PC-9 (cell line): ENCODE results near the gene CACNG7. TPM values are rescaled to one million over a fixed set of nuclear protein-coding genes. Genes with fewer than 3 reads are reported as not detected.

Source experiments
- BruUV-seq: library from RNA; stranded (reverse); fragments of 400-500 nt; replicated peaks from 2 replicates; lab custom pipeline; 2021; lab: Mats Ljungman, UMichigan
- CTCF ChIA-PET: fragments of 300-600 bp; sonication (Branson Sonifier 250); formaldehyde crosslinking; loops from one replicate; lab custom pipeline; 2022; ENCODE audit warnings: antibody characterized with exemption; lab: Charles Lee
- POLR2A ChIA-PET: fragments of 300-600 bp; sonication (Branson Sonifier 250); formaldehyde crosslinking; loops from one replicate; lab custom pipeline; 2022; ENCODE audit warnings: antibody characterized with exemption; ENCODE audit not compliant: unreplicated experiment; lab: Charles Lee
- DNase-seq, 2 experiments: peaks; one replicate each; pipeline versions ENCODE4 v3.0.0 to v3.0.0-alpha.2; 2015 to 2022; ENCODE audit warnings: mixed read lengths in 1 of 2
- H2AFZ ChIP-seq: fragments of 200-600 bp; sonication (generic); 2 replicates; pipeline ENCODE4 v1.8.1; 2017; ENCODE audit warnings: antibody characterized with exemption
- H3F3A ChIP-seq: fragments of 200-600 bp; sonication (generic); 2 replicates; pipeline ENCODE4 v1.8.1; 2017; ENCODE audit warnings: antibody characterized with exemption, mild to moderate bottlenecking, low read depth; ENCODE audit not compliant: insufficient read depth
- H3K27ac ChIP-seq: fragments of 200-600 bp; sonication (generic); 2 replicates; pipeline ENCODE4 v1.6.1; 2016; ENCODE audit warnings: mixed run types
- H3K27me3 ChIP-seq: fragments of 200-600 bp; sonication (generic); 2 replicates; pipeline ENCODE4 v1.6.1; 2016; ENCODE audit warnings: low read depth, mixed run types; ENCODE audit not compliant: insufficient read depth
- H3K36me3 ChIP-seq: fragments of 200-600 bp; sonication (generic); 2 replicates; pipeline ENCODE4 v1.6.1; 2016; ENCODE audit warnings: low read depth, mixed run types
- H3K4me1 ChIP-seq: fragments of 200-600 bp; sonication (generic); replicated peaks from 2 replicates; pipeline ENCODE4 v1.6.1; 2016; ENCODE audit warnings: mixed run types; ENCODE audit not compliant: insufficient read depth
- H3K4me2 ChIP-seq: fragments of 200-600 bp; sonication (generic); 2 replicates; pipeline ENCODE4 v1.6.1; 2017; ENCODE audit warnings: mixed run types
- H3K4me3 ChIP-seq: fragments of 200-600 bp; sonication (generic); 2 replicates; pipeline ENCODE4 v1.6.1; 2016; ENCODE audit warnings: mixed run types
- H3K79me2 ChIP-seq: fragments of 200-600 bp; sonication (generic); 2 replicates; pipeline ENCODE4 v1.6.1; 2017; ENCODE audit warnings: low read depth, mixed run types
- H3K9me2 ChIP-seq: fragments of 200-600 bp; sonication (generic); 2 replicates; pipeline ENCODE4 v1.8.1; 2017; ENCODE audit warnings: mild to moderate bottlenecking; ENCODE audit not compliant: insufficient read depth
- H3K9me3 ChIP-seq: fragments of 200-600 bp; sonication (generic); 2 replicates; pipeline ENCODE4 v1.8.1; 2016; ENCODE audit warnings: low read depth; ENCODE audit not compliant: insufficient read depth
- H4K20me1 ChIP-seq: fragments of 200-600 bp; sonication (generic); 2 replicates; pipeline ENCODE4 v1.8.1; 2017; ENCODE audit not compliant: insufficient read depth
- EZH2 ChIP-seq: fragments of 200-600 bp; sonication (generic); IDR thresholded peaks from 2 replicates; pipeline ENCODE4 v1.8.0; 2017; ENCODE audit warnings: antibody characterized with exemption, low read depth
- intact Hi-C: fragments of 100-400 bp; cut with micrococcal nuclease; formaldehyde crosslinking; loops from one replicate; pipeline ENCODE4 v1.10.0; 2022; ENCODE audit not compliant: unreplicated experiment
- total RNA-seq: library from RNA; stranded (reverse); gene quantifications from 2 replicates; pipeline ENCODE4 v1.2.3, GENCODE V29; 2021
- TF ChIP-seq, protein P1 (sequence below): fragments of 200-600 bp; sonication (generic); conservative IDR thresholded peaks from 2 replicates; pipeline ENCODE4 v1.6.1; 2017; ENCODE audit warnings: mixed run types, antibody characterized with exemption, mild to moderate bottlenecking, moderate library complexity

CACNG7 gene
- total RNA-seq, 1 experiment from 2014 or later = not detected

DNA sequence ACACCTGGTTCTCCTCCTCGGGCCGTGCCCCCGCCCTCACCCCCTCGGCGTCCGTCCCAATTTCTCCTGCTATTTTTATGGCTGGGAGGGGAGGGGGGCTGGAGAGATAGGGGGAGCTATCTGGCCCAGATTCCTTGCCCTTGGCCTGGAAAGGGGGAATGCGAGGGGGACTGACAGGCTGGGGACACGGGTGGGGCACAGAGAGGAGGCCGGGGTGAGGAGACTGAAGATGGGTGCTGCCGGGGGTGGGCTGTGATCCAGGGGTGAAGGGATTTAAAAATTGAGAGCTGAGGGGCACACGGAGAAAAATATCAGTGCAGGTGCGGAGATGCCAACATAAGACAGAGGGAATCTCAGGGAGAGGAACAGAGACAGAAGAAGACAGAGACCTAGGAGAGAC, 24.8 kb upstream of the CACNG7 start:
- no TSS peak for BruUV-seq

DNA sequence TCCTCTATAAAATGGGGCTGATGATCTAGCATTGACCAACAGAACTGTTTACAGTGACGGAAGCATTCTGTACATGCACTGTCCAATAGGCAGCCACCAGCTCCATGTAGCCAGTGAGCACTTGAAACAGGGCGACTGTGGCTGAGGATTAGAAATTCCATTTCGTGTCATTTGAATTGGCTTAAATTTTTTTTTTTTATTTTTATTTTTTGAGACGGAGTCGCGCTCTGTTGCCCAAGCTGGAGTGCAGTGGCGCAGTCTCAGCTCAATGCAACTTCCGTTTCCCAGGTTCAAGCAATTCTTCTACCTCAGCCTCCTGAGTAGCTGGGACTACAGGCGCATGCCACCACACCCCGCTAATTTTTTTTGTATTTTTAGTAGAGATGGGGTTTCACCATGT, 24.0 kb upstream of the CACNG7 start:
- Histone ChIP-seq H3K27me3 (no peaks in the 10 kb centered on the region), H3K4me2 (no peak overlapping the region), H3K4me1 (peaks cover 23% of the 10 kb centered on the region), H4K20me1 (no peaks in the 10 kb centered on the region), H3K9me3 (no peaks in the 10 kb centered on the region), H3K4me3 (no peak overlapping the region), H2AFZ (no peak overlapping the region), H3K36me3 (no peaks in the 10 kb centered on the region), H3K27ac (no peak overlapping the region), H3K79me2 (no peaks in the 10 kb centered on the region), H3K9me2 (no peaks in the 10 kb centered on the region), H3F3A (peaks cover 25% of the 10 kb centered on the region)
- DNase-seq = no peak
- TF ChIP-seq, protein P1, sequence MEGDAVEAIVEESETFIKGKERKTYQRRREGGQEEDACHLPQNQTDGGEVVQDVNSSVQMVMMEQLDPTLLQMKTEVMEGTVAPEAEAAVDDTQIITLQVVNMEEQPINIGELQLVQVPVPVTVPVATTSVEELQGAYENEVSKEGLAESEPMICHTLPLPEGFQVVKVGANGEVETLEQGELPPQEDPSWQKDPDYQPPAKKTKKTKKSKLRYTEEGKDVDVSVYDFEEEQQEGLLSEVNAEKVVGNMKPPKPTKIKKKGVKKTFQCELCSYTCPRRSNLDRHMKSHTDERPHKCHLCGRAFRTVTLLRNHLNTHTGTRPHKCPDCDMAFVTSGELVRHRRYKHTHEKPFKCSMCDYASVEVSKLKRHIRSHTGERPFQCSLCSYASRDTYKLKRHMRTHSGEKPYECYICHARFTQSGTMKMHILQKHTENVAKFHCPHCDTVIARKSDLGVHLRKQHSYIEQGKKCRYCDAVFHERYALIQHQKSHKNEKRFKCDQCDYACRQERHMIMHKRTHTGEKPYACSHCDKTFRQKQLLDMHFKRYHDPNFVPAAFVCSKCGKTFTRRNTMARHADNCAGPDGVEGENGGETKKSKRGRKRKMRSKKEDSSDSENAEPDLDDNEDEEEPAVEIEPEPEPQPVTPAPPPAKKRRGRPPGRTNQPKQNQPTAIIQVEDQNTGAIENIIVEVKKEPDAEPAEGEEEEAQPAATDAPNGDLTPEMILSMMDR = no peak
- TF ChIP-seq EZH2 = no peak
- BruUV-seq = no TSS peak
- intact Hi-C loops = no loop called here
- CTCF ChIA-PET = no interaction called here
- POLR2A ChIA-PET = no interaction called here

More for the DNA sequence above, 24.8 kb upstream of the CACNG7 start:
- peak in 1 of 2 experiments; percentile 30 for DNase-seq
- Histone ChIP-seq H3K36me3 (no peaks in the 10 kb centered on the region), H3K4me1 (peaks cover 20% of the 10 kb centered on the region), H3K27ac (no peak overlapping the region), H3K9me3 (no peaks in the 10 kb centered on the region), H3F3A (peaks cover 28% of the 10 kb centered on the region), H3K4me2 (no peak overlapping the region), H4K20me1 (no peaks in the 10 kb centered on the region), H3K9me2 (no peaks in the 10 kb centered on the region), H3K27me3 (no peaks in the 10 kb centered on the region), H3K4me3 (no peak overlapping the region), H3K79me2 (no peaks in the 10 kb centered on the region), H2AFZ (no peak overlapping the region)
- ChIA-PET CTCF (no interaction called here), POLR2A (no interaction called here)
- TF ChIP-seq, protein P1 = no peak
- no peak for TF ChIP-seq EZH2
- intact Hi-C loops = loop anchor here (5.0 kb wide), 1 partner anchor 138 kb away; no protein-coding TSS in a partner anchor

DNA sequence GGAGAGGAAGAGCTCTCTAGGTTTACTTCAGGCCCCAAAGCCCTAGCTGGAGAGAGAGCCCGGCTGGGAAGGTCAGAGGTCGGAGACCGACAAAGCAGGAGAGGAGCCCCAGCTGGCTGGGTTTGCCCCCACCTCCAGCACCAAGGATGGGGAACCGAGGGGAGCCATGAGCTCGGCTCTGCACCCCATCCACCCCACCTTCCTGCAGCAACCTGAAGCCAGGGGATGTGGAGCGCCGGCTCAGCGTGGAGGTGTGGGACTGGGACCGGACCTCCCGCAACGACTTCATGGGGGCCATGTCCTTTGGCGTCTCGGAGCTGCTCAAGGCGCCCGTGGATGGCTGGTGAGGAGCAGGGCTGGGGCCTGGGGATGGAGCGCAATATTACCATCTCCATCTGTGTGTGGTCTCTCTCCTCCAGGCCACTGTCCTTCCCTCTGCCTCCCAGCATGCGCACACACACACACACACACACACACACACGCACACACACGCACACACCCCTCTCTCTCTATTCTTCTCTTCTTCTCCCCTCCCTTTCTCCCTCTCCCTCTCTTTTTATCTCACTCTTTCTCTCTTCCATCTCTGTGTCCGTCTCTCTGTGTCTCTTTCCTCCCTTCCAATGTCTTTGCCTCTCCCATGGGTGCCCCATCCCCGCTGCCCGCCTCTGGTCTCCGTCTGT, 16.6 kb upstream of the CACNG7 start:
- Histone ChIP-seq H3K9me3 (no peaks in the 10 kb centered on the region), H3K79me2 (no peaks in the 10 kb centered on the region), H2AFZ (no peak overlapping the region), H3K4me3 (no peak overlapping the region), H4K20me1 (no peaks in the 10 kb centered on the region), H3K4me2 (no peak overlapping the region), H3K4me1 (peaks cover 23% of the 10 kb centered on the region), H3K27ac (no peak overlapping the region), H3F3A (peaks cover 30% of the 10 kb centered on the region), H3K9me2 (no peaks in the 10 kb centered on the region), H3K27me3 (no peaks in the 10 kb centered on the region), H3K36me3 (no peaks in the 10 kb centered on the region)
- no peak for TF ChIP-seq EZH2
- TF ChIP-seq, protein P1 = no peak
- no TSS peak for BruUV-seq
- intact Hi-C loops = loop anchor here (5.0 kb wide), 1 partner anchor 85 kb away; no protein-coding TSS in a partner anchor
- ChIA-PET CTCF (no interaction called here), POLR2A (interaction anchor here (0.6 kb wide), 1 partner anchor 1557 kb away, joined by 8 read pairs; no protein-coding TSS in a partner anchor)
- DNase-seq = no peak
